OCI-LY1 (cell line): Measurements from ENCODE around the gene DGKB.

ENCODE experiments used
- H2AFZ ChIP-seq: fragments of 200-600 bp; sonication (generic), shearing (Covaris generic); 2 replicates; pipeline ENCODE4 v1.6.0; 2014; ENCODE audit warnings: antibody characterized with exemption, mild to moderate bottlenecking, low read length
- H3F3A ChIP-seq: fragments of 200-600 bp; sonication (generic), shearing (Covaris generic); 2 replicates; pipeline ENCODE4 v1.6.0; 2014; ENCODE audit warnings: mild to moderate bottlenecking, antibody characterized with exemption, low read length, moderate library complexity; ENCODE audit not compliant: insufficient read depth
- H3K27ac ChIP-seq: fragments of 200-600 bp; sonication (generic); 2 replicates; pipeline ENCODE4 v1.5.1; 2014; ENCODE audit warnings: low read length, mixed run types, mild to moderate bottlenecking, low read depth; ENCODE audit not compliant: poor library complexity, severe bottlenecking
- H3K27me3 ChIP-seq: fragments of 200-600 bp; sonication (generic); 2 replicates; pipeline ENCODE4 v1.6.0; 2014; ENCODE audit warnings: antibody characterized with exemption, mild to moderate bottlenecking, low read length, moderate library complexity; ENCODE audit not compliant: insufficient read depth
- H3K36me3 ChIP-seq: fragments of 200-600 bp; sonication (generic); 2 replicates; pipeline ENCODE4 v1.6.1; 2014; ENCODE audit warnings: mild to moderate bottlenecking, antibody characterized with exemption, low read length, moderate library complexity, mixed read lengths; ENCODE audit not compliant: insufficient read depth
- H3K4me1 ChIP-seq: fragments of 200-600 bp; sonication (generic); 2 replicates; pipeline ENCODE4 v1.5.1; 2014; ENCODE audit warnings: mild to moderate bottlenecking, low read length, moderate library complexity; ENCODE audit not compliant: insufficient read depth, severe bottlenecking
- H3K4me2 ChIP-seq: fragments of 200-600 bp; sonication (generic), shearing (Covaris generic); 2 replicates; pipeline ENCODE4 v1.6.1; 2014; ENCODE audit warnings: low read length
- H3K4me3 ChIP-seq: fragments of 200-600 bp; sonication (generic); 2 replicates; pipeline ENCODE4 v1.5.1; 2014; ENCODE audit warnings: low read length, low read depth, mild to moderate bottlenecking, mixed read lengths; ENCODE audit not compliant: poor library complexity, severe bottlenecking
- H3K79me2 ChIP-seq: fragments of 200-600 bp; shearing (Covaris generic); 2 replicates; pipeline ENCODE4 v1.6.1; 2016; ENCODE audit warnings: mixed run types, low read length, mixed read lengths; ENCODE audit not compliant: insufficient read depth
- H3K9ac ChIP-seq: fragments of 200-600 bp; sonication (generic), shearing (Covaris generic); 2 replicates; pipeline ENCODE4 v1.6.1; 2014; ENCODE audit warnings: mild to moderate bottlenecking, low read length, mixed read lengths
- H3K9me2 ChIP-seq: fragments of 200-600 bp; sonication (generic), shearing (Covaris generic); 2 replicates; pipeline ENCODE4 v1.6.1; 2014; ENCODE audit warnings: low read depth, mild to moderate bottlenecking, low read length, mixed read lengths
- H3K9me3 ChIP-seq: fragments of 200-600 bp; shearing (Covaris generic); 2 replicates; pipeline ENCODE4 v1.6.1; 2014; ENCODE audit warnings: low read length, mixed read lengths
- H4K20me1 ChIP-seq: fragments of 200-600 bp; sonication (generic), shearing (Covaris generic); 2 replicates; pipeline ENCODE4 v1.6.0; 2016; ENCODE audit warnings: mild to moderate bottlenecking, low read length; ENCODE audit not compliant: insufficient read depth
- EZH2 ChIP-seq: fragments of 200-600 bp; sonication (generic), shearing (Covaris generic); IDR thresholded peaks from 2 replicates; pipeline ENCODE4 v1.8.0; 2017; ENCODE audit warnings: borderline replicate concordance, mixed run types, mild to moderate bottlenecking, antibody characterized with exemption, low read length, moderate library complexity, mixed read lengths
- TF ChIP-seq, protein P1 (sequence below): fragments of 200-600 bp; sonication (generic), shearing (Covaris generic); IDR thresholded peaks from 2 replicates; pipeline ENCODE4 v1.5.1; 2017; ENCODE audit warnings: mild to moderate bottlenecking, antibody characterized with exemption, low read length, moderate library complexity, mixed read lengths

Gene DGKB

DNA sequence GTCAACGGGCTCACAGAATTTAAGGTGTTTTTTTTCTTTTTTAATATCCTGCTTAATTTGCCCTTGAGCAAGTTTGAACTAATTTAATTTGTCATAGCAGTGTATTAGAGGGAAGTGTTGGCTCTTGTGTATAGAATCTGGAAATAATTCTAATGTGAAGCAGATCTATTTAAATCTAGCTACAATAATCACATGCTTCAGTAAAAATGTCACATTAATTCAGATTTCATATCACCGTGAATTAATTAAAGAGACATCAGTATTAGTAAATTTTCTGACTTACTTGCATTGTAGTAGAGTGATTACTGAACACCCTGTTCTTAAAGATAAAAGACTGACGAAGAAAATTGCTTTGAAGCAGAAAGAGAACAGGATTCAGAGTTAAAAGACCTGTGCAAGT is 124.7 kb downstream of the DGKB start:
- H3K27me3 ChIP-seq, result no peaks in the 10 kb centered on the region

DNA sequence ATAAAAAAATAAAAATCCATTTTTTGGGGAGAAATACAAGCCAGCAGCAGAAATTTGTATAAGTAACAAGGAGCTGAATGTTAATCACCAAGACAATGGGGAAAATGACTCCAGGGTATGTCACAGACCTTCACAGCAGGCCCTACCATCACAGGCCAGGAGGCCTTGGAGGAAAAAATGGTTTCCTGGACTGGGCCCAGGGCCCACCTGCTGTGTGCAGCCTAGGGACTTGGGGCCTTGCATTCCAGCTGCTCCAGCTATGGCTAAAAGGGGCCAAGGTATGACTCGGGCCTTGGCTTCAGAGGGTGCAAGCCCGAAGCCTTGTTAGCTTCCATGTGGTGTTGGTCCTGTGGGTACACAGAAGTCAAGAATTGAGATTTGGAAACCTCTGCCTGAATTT is 126.3 kb downstream of the DGKB start:
- H3K27ac ChIP-seq, result no peak overlapping the region
- H3K9me3 ChIP-seq, result no peaks in the 10 kb centered on the region
- no peaks in the 10 kb centered on the region for H3F3A ChIP-seq
- H3K9ac ChIP-seq, result no peak overlapping the region
- H4K20me1 ChIP-seq, result no peaks in the 10 kb centered on the region
- H3K36me3 ChIP-seq, result no peaks in the 10 kb centered on the region
- H3K9me2 ChIP-seq, result no peaks in the 10 kb centered on the region
- TF ChIP-seq, protein P1, sequence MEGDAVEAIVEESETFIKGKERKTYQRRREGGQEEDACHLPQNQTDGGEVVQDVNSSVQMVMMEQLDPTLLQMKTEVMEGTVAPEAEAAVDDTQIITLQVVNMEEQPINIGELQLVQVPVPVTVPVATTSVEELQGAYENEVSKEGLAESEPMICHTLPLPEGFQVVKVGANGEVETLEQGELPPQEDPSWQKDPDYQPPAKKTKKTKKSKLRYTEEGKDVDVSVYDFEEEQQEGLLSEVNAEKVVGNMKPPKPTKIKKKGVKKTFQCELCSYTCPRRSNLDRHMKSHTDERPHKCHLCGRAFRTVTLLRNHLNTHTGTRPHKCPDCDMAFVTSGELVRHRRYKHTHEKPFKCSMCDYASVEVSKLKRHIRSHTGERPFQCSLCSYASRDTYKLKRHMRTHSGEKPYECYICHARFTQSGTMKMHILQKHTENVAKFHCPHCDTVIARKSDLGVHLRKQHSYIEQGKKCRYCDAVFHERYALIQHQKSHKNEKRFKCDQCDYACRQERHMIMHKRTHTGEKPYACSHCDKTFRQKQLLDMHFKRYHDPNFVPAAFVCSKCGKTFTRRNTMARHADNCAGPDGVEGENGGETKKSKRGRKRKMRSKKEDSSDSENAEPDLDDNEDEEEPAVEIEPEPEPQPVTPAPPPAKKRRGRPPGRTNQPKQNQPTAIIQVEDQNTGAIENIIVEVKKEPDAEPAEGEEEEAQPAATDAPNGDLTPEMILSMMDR, result no peak
- no peak for TF ChIP-seq EZH2
- no peak overlapping the region for H3K4me2 ChIP-seq
- no peaks in the 10 kb centered on the region for H3K4me1 ChIP-seq
- no peaks in the 10 kb centered on the region for H3K79me2 ChIP-seq
- H2AFZ ChIP-seq, result no peak overlapping the region
- H3K27me3 ChIP-seq, result no peaks in the 10 kb centered on the region
- H3K4me3 ChIP-seq, result no peak overlapping the region

More for the DNA sequence above, 124.7 kb downstream of the DGKB start:
- Histone ChIP-seq H3K4me3 (no peak overlapping the region), H3K9me3 (no peaks in the 10 kb centered on the region), H3K9me2 (no peaks in the 10 kb centered on the region), H3K36me3 (no peaks in the 10 kb centered on the region), H3K79me2 (no peaks in the 10 kb centered on the region), H3K4me1 (no peaks in the 10 kb centered on the region), H4K20me1 (no peaks in the 10 kb centered on the region), H3K27ac (no peak overlapping the region), H2AFZ (no peak overlapping the region), H3F3A (no peaks in the 10 kb centered on the region), H3K9ac (no peak overlapping the region), H3K4me2 (no peak overlapping the region)
- TF ChIP-seq, protein P1, result no peak
- no peak for TF ChIP-seq EZH2

DNA sequence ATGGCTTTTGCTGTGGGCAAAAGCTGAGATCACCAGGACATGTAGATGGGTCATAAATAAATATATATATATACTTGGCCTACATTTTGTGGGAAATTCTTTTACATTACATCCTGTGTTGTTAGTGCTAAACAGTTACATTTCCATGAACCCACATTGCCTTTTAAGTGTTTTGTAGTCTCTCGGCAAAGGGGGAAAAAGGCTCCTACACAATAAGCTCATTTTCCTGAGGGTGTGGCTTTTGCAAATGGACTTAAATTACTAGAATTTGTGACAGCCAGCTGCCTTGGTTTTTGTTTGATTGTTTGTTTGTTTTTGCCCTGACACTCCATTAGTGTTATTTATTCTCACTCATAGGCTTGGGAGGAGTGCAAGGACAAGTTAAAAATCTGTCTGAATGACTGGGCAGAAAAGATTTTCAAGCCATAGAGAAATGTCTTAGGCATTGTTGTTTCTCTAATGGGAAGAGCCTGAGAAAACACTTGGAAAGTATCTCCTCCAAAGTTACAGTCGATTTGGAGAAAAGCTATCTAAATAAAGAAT is 128.8 kb downstream of the DGKB start:
- H3K9me2 ChIP-seq, result no peaks in the 10 kb centered on the region

More for the DNA sequence above, 128.8 kb downstream of the DGKB start:
- no peak overlapping the region for H3K4me3 ChIP-seq
- no peaks in the 10 kb centered on the region for H3K4me1 ChIP-seq
- H3F3A ChIP-seq, result no peaks in the 10 kb centered on the region
- H4K20me1 ChIP-seq, result no peaks in the 10 kb centered on the region
- no peak overlapping the region for H3K4me2 ChIP-seq
- no peaks in the 10 kb centered on the region for H3K79me2 ChIP-seq
- H3K27ac ChIP-seq, result no peak overlapping the region
- H3K36me3 ChIP-seq, result no peaks in the 10 kb centered on the region
- no peaks in the 10 kb centered on the region for H3K27me3 ChIP-seq
- TF ChIP-seq EZH2, result no peak
- TF ChIP-seq, protein P1, result no peak
- H2AFZ ChIP-seq, result no peak overlapping the region
- no peak overlapping the region for H3K9ac ChIP-seq
- no peaks in the 10 kb centered on the region for H3K9me3 ChIP-seq
